TTC549 (cell line): Measurements from ENCODE around the gene DSEL.

Source experiments
- FAIRE-seq: peaks from 2 replicates; lab custom pipeline; 2012; peaks lifted over from hg19 to GRCh38; lab: Jason Lieb, UNC

Gene DSEL

GRCh38 chr18:67500522-67501205 lies 15.9 kb downstream of the DSEL start:
- FAIRE-seq: no peak

GRCh38 chr18:67496469-67496868 lies 20.1 kb downstream of the DSEL start:
- no peak for FAIRE-seq

GRCh38 chr18:67486534-67486933 lies 30.0 kb downstream of the DSEL start:
- no peak for FAIRE-seq

GRCh38 chr18:67485655-67486054 lies 30.9 kb downstream of the DSEL start:
- no peak for FAIRE-seq

GRCh38 chr18:67484458-67484857 lies 32.1 kb downstream of the DSEL start:
- FAIRE-seq: no peak

GRCh38 chr18:67483952-67484351 lies 32.6 kb downstream of the DSEL start:
- no peak for FAIRE-seq

- no peak for FAIRE-seq
Measured at GRCh38 chr18:67483237-67483636, 33.3 kb downstream of the DSEL start.

- FAIRE-seq: no peak
Measured at GRCh38 chr18:67478249-67478648, 38.3 kb downstream of the DSEL start.

- FAIRE-seq: no peak
Measured at GRCh38 chr18:67477522-67477921, 39.0 kb downstream of the DSEL start.

GRCh38 chr18:67476585-67476984 lies 39.9 kb downstream of the DSEL start:
- no peak for FAIRE-seq

- no peak for FAIRE-seq
Measured at GRCh38 chr18:67475673-67476072, 40.8 kb downstream of the DSEL start.

GRCh38 chr18:67468038-67468437 lies 48.5 kb downstream of the DSEL start:
- no peak for FAIRE-seq

- no peak for FAIRE-seq
Measured at GRCh38 chr18:67467188-67467587, 49.3 kb downstream of the DSEL start.

GRCh38 chr18:67464499-67464898 lies 52.0 kb downstream of the DSEL start:
- no peak for FAIRE-seq

GRCh38 chr18:67463829-67464228 lies 52.7 kb downstream of the DSEL start:
- FAIRE-seq: no peak

GRCh38 chr18:67456711-67457110 lies 59.8 kb downstream of the DSEL start:
- FAIRE-seq: no peak
